GM23338 (cell line): ENCODE results near the gene INPP5D. TPM values are rescaled to one million over a fixed set of nuclear protein-coding genes. Genes with fewer than 3 reads are reported as not detected.

Experiments
- ATAC-seq: fragments of 200-7000 bp; cut with Tn5 transposase; 3 replicates; pipeline ENCODE4 v1.9.1; 2020
- DNase-seq: peaks from one replicate; pipeline ENCODE4 v3.0.0-alpha.2; 2015; ENCODE audit warnings: low spot score
- H2AFZ ChIP-seq: fragments of 200-600 bp; sonication (generic); 2 replicates; pipeline ENCODE4 v1.8.0; 2016; ENCODE audit warnings: antibody characterized with exemption, mild to moderate bottlenecking, moderate library complexity
- H3F3A ChIP-seq: fragments of 200-600 bp; sonication (generic); replicated peaks from 2 replicates; pipeline ENCODE4 v1.8.0; 2017; ENCODE audit warnings: antibody characterized with exemption, mixed run types, low read depth
- H3K27ac ChIP-seq: fragments of 200-600 bp; sonication (generic); 2 replicates; pipeline ENCODE4 v1.6.1; 2016; ENCODE audit warnings: low read depth
- H3K27me3 ChIP-seq: fragments of 200-600 bp; sonication (generic); 2 replicates; pipeline ENCODE4 v1.8.0; 2016; ENCODE audit warnings: mild to moderate bottlenecking, mixed run types, moderate library complexity; ENCODE audit not compliant: insufficient read depth
- H3K36me3 ChIP-seq: fragments of 200-600 bp; sonication (generic); 2 replicates; pipeline ENCODE4 v1.8.0; 2016; ENCODE audit warnings: mild to moderate bottlenecking; ENCODE audit not compliant: insufficient read depth
- H3K4me1 ChIP-seq: fragments of 200-600 bp; sonication (generic); 2 replicates; pipeline ENCODE4 v1.8.0; 2016; ENCODE audit warnings: mild to moderate bottlenecking, moderate library complexity; ENCODE audit not compliant: insufficient read depth
- H3K4me2 ChIP-seq: fragments of 200-600 bp; sonication (generic); 2 replicates; pipeline ENCODE4 v1.7.1; 2017; ENCODE audit warnings: mixed run types
- H3K4me3 ChIP-seq: fragments of 200-600 bp; sonication (generic); 2 replicates; pipeline ENCODE4 v1.6.1; 2016; ENCODE audit warnings: mixed run types
- H3K79me2 ChIP-seq: fragments of 200-600 bp; sonication (generic); replicated peaks from 2 replicates; pipeline ENCODE4 v1.8.0; 2017; ENCODE audit warnings: mild to moderate bottlenecking; ENCODE audit not compliant: insufficient read depth
- H3K9me2 ChIP-seq: fragments of 200-600 bp; sonication (generic); 2 replicates; pipeline ENCODE4 v1.8.0; 2017; ENCODE audit not compliant: insufficient read depth
- H4K20me1 ChIP-seq: fragments of 200-600 bp; sonication (generic); replicated peaks from 2 replicates; pipeline ENCODE4 v1.8.0; 2017; ENCODE audit warnings: mild to moderate bottlenecking; ENCODE audit not compliant: insufficient read depth
- H3K27ac Mint-ChIP-seq: 2 replicates; pipeline ENCODE4 v1.8.0; 2020; ENCODE audit warnings: inconsistent platforms, mild to moderate bottlenecking, moderate library complexity, mixed read lengths
- H3K27me3 Mint-ChIP-seq: 3 replicates; pipeline ENCODE4 v1.8.0; 2022; ENCODE audit warnings: low read depth, mild to moderate bottlenecking, moderate library complexity, mixed read lengths, inconsistent platforms; ENCODE audit not compliant: insufficient read depth, poor library complexity
- H3K36me3 Mint-ChIP-seq: 3 replicates; pipeline ENCODE4 v1.8.0; 2021; ENCODE audit warnings: low read depth, mild to moderate bottlenecking, inconsistent platforms, moderate library complexity, mixed read lengths
- H3K4me1 Mint-ChIP-seq: 3 replicates; pipeline ENCODE4 v1.8.0; 2020; ENCODE audit warnings: mild to moderate bottlenecking, inconsistent platforms, mixed read lengths
- H3K4me3 Mint-ChIP-seq: 3 replicates; pipeline ENCODE4 v1.8.0; 2021; ENCODE audit warnings: moderate library complexity, mild to moderate bottlenecking, inconsistent platforms, mixed read lengths
- H3K9me3 Mint-ChIP-seq: 3 replicates; pipeline ENCODE4 v1.8.0; 2020; ENCODE audit warnings: moderate library complexity, mild to moderate bottlenecking, inconsistent platforms, mixed read lengths
- CREB1 ChIP-seq: fragments of 250-450 bp; sonication (Bioruptor Pico); IDR thresholded peaks from 2 replicates; pipeline ENCODE4 v1.5.0; 2020; ENCODE audit warnings: low read depth, mild to moderate bottlenecking, moderate library complexity
- EZH2phosphoT487 ChIP-seq: fragments of 200-600 bp; sonication (generic); IDR thresholded peaks from one replicate; pipeline ENCODE4 v1.8.1; 2018; ENCODE audit warnings: antibody characterized with exemption; ENCODE audit not compliant: unreplicated experiment
- JUNB ChIP-seq: IDR thresholded peaks from one replicate; pipeline ENCODE4 v1.6.1; 2016; ENCODE audit warnings: antibody characterized with exemption; ENCODE audit not compliant: unreplicated experiment
- NANOG ChIP-seq: IDR thresholded peaks from 2 replicates; pipeline ENCODE4 v1.6.1; 2016; ENCODE audit warnings: antibody characterized with exemption, borderline replicate concordance
- STAT1 ChIP-seq: IDR thresholded peaks from one replicate; pipeline ENCODE4 v1.6.1; 2016; ENCODE audit warnings: antibody characterized with exemption; ENCODE audit not compliant: unreplicated experiment
- ZNF462 ChIP-seq: fragments of 250-450 bp; sonication (Bioruptor Pico); IDR thresholded peaks from 2 replicates; pipeline ENCODE4 v1.5.0; 2020; ENCODE audit warnings: mild to moderate bottlenecking, moderate library complexity
- polyA plus RNA-seq: library from polyadenylated mRNA; unstranded; fragments of >200 nt; fragmentation: Nextera tagmentation; extraction: Ambion mirVana; gene quantifications from 2 replicates; pipeline ENCODE4 v1.2.1, GENCODE V29; 2016
- total RNA-seq: library from RNA; depleted of rRNA; stranded (reverse); fragments of >200 nt; shearing (Covaris generic); gene quantifications from 2 replicates; pipeline ENCODE4 v1.2.3, GENCODE V29; 2014
- TF ChIP-seq, protein P1 (sequence below): IDR thresholded peaks from one replicate; pipeline ENCODE4 v1.6.1; 2018; ENCODE audit warnings: antibody characterized with exemption; ENCODE audit not compliant: unreplicated experiment

Gene INPP5D
- total and polyA plus RNA-seq, 2 experiments from 2014 or later, result 6.6 to 8.3 TPM

- H3F3A ChIP-seq, result no peaks in the 10 kb centered on the region
- H3K27me3 ChIP-seq, result no peaks in the 10 kb centered on the region
- Mint-ChIP-seq H3K4me3 (no peak overlapping the region), H3K36me3 (peaks cover 52% of the 10 kb centered on the region), H3K9me3 (peaks cover 8% of the 10 kb centered on the region; the same call in 2 of the 3 replicates), H3K4me1 (peaks cover 14% of the 10 kb centered on the region), H3K27ac (peak overlapping the region; percentile 39; the same call in 1 of the 2 replicates), H3K27me3 (peaks cover 9% of the 10 kb centered on the region)
- no peak overlapping the region for H3K27ac ChIP-seq
- no peaks in the 10 kb centered on the region for H3K36me3 ChIP-seq
- H3K79me2 ChIP-seq, result peaks cover 7% of the 10 kb centered on the region; the same call in 1 of the 2 replicates
- no peaks in the 10 kb centered on the region for H4K20me1 ChIP-seq
- DNase-seq (no peak), ATAC-seq (no peak)
- H3K9me2 ChIP-seq, result peaks cover 19% of the 10 kb centered on the region
- peaks cover 12% of the 10 kb centered on the region for H3K4me1 ChIP-seq
- TF ChIP-seq, protein P1, sequence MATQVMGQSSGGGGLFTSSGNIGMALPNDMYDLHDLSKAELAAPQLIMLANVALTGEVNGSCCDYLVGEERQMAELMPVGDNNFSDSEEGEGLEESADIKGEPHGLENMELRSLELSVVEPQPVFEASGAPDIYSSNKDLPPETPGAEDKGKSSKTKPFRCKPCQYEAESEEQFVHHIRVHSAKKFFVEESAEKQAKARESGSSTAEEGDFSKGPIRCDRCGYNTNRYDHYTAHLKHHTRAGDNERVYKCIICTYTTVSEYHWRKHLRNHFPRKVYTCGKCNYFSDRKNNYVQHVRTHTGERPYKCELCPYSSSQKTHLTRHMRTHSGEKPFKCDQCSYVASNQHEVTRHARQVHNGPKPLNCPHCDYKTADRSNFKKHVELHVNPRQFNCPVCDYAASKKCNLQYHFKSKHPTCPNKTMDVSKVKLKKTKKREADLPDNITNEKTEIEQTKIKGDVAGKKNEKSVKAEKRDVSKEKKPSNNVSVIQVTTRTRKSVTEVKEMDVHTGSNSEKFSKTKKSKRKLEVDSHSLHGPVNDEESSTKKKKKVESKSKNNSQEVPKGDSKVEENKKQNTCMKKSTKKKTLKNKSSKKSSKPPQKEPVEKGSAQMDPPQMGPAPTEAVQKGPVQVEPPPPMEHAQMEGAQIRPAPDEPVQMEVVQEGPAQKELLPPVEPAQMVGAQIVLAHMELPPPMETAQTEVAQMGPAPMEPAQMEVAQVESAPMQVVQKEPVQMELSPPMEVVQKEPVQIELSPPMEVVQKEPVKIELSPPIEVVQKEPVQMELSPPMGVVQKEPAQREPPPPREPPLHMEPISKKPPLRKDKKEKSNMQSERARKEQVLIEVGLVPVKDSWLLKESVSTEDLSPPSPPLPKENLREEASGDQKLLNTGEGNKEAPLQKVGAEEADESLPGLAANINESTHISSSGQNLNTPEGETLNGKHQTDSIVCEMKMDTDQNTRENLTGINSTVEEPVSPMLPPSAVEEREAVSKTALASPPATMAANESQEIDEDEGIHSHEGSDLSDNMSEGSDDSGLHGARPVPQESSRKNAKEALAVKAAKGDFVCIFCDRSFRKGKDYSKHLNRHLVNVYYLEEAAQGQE, result no peak
- TF ChIP-seq STAT1 (no peak), ZNF462 (no peak), CREB1 (CRISPR knock-in tag) (no peak), EZH2phosphoT487 (no peak), NANOG (no peak), JUNB (no peak)
- H2AFZ ChIP-seq, result no peak overlapping the region
- no peak overlapping the region for H3K4me3 ChIP-seq
- no peak overlapping the region for H3K4me2 ChIP-seq
Measured at GRCh38 chr2:233147136-233147828, 87.1 kb downstream of the INPP5D start.
